Lung microvascular endothelial cell (primary cell): ENCODE measurements around the gene SSR4. TPM values are rescaled to one million over a fixed set of nuclear protein-coding genes. Genes with fewer than 3 reads are reported as not detected.

Source experiments
- DNase-seq, 2 donors: peaks; one replicate each; pipeline versions ENCODE4 v3.0.0 to v3.0.0-alpha.2; 2010; ENCODE audit warnings: low read depth in 2 of 2
- total RNA-seq: library from RNA; depleted of rRNA; stranded (reverse); fragments of >200 nt; gene quantifications from 2 replicates; pipeline ENCODE4 v1.2.1, GENCODE V29; 2014

SSR4 gene
- total RNA-seq, 1 donor from 2014 or later: 209 TPM

- no peak for DNase-seq
Measured at GRCh38 chrX:153769158-153769864, 25.2 kb upstream of the SSR4 start.

GRCh38 chrX:153769865-153770600, 24.4 kb upstream of the SSR4 start:
- no peak for DNase-seq

- no peak for DNase-seq
Measured at GRCh38 chrX:153770601-153771414, 23.7 kb upstream of the SSR4 start.

- no peak for DNase-seq
Measured at GRCh38 chrX:153771415-153772315, 22.8 kb upstream of the SSR4 start.

- no peak for DNase-seq
Measured at GRCh38 chrX:153772316-153773217, 21.9 kb upstream of the SSR4 start.

GRCh38 chrX:153773218-153773611, 21.3 kb upstream of the SSR4 start:
- no peak for DNase-seq

- DNase-seq: no peak
Measured at GRCh38 chrX:153773741-153774575, 20.5 kb upstream of the SSR4 start.

- DNase-seq: no peak
Measured at GRCh38 chrX:153774576-153775292, 19.7 kb upstream of the SSR4 start.

- DNase-seq: no peak
Measured at GRCh38 chrX:153775293-153776119, 19.0 kb upstream of the SSR4 start.

- no peak for DNase-seq
Measured at GRCh38 chrX:153776120-153776599, 18.3 kb upstream of the SSR4 start.

GRCh38 chrX:153776611-153777045, 17.8 kb upstream of the SSR4 start:
- no peak for DNase-seq

- no peak for DNase-seq
Measured at GRCh38 chrX:153777261-153778090, 17.0 kb upstream of the SSR4 start.

- DNase-seq: no peak
Measured at GRCh38 chrX:153778181-153778580, 16.3 kb upstream of the SSR4 start.

- no peak for DNase-seq
Measured at GRCh38 chrX:153778684-153779101, 15.8 kb upstream of the SSR4 start.

GRCh38 chrX:153779891-153780677, 14.4 kb upstream of the SSR4 start:
- DNase-seq: peak in 1 of 2 donors; percentile 13
